Testis (tissue), 3 donors: ENCODE results near the gene TBC1D4. TPM values are rescaled to one million over a fixed set of nuclear protein-coding genes. Genes with fewer than 3 reads are reported as not detected.

Source experiments
- DNase-seq: peaks from one replicate; pipeline ENCODE4 v3.0.0-alpha.2; 2019
- H3K27ac ChIP-seq, 2 donors: fragments of 200-600 bp; sonication (generic); one replicate each; pipeline ENCODE4 v1.5.1; 2019
- H3K27me3 ChIP-seq: fragments of 200-600 bp; sonication (generic); one replicate; pipeline ENCODE4 v1.5.1; 2019
- H3K36me3 ChIP-seq: fragments of 200-600 bp; sonication (generic); one replicate; pipeline ENCODE4 v1.5.1; 2017; ENCODE audit warnings: low read depth; ENCODE audit errors: missing control alignments
- H3K4me1 ChIP-seq: fragments of 200-600 bp; sonication (generic); one replicate; pipeline ENCODE4 v1.5.1; 2019
- H3K4me3 ChIP-seq, 2 donors: fragments of 200-600 bp; sonication (generic); one replicate each; pipeline ENCODE4 v1.5.1; 2017 to 2019
- H3K9me3 ChIP-seq: fragments of 200-600 bp; sonication (generic); one replicate; pipeline ENCODE4 v1.5.1; 2017
- POLR2A ChIP-seq: fragments of 450-650 bp; IDR thresholded peaks from one replicate; pipeline ENCODE4 v1.6.1; 2017; ENCODE audit warnings: antibody characterized with exemption, mild to moderate bottlenecking, moderate library complexity
- WGBS, 2 donors: methylation state at CpG; one replicate each; pipeline ENCODE4 v1.1.5; 2018; 5-methylcytosine and 5-hydroxymethylcytosine counted together
- intact Hi-C: fragments of 100-400 bp; cut with DNase I; formaldehyde crosslinking; loops from one replicate; pipeline ENCODE4 v1.15.1; 2023; ENCODE audit warnings: low total_unique reads
- polyA plus RNA-seq: library from polyadenylated mRNA; stranded (reverse); fragments of 350-450 nt; fragmentation: Illumina TruSeq; extraction: RNeasy Lipid Tissue Mini Kit (QIAGEN cat#74804); gene quantifications from one replicate; pipeline ENCODE4 v1.2.3, GENCODE V29; 2014; ENCODE audit warnings: low read depth, low replicate concordance; ENCODE audit not compliant: insufficient read depth
- total RNA-seq, 2 donors: library from RNA; depleted of rRNA; stranded (reverse); fragments of >200 nt; gene quantifications; one replicate each; pipeline ENCODE4 v1.2.3, GENCODE V29; 2016
- TF ChIP-seq, protein P1 (sequence below), 3 experiments: fragments of 450-650 bp in 2 of 3; fragments of 200-600 bp in 1 of 3; sonication (generic) in 1 of 3; IDR thresholded peaks; one replicate each; pipeline ENCODE4 v1.5.1; 2016 to 2019; ENCODE audit warnings: antibody characterized with exemption in 3 of 3, mild to moderate bottlenecking in 2 of 3, moderate library complexity in 1 of 3

The TBC1D4 gene
- total and polyA plus RNA-seq, 3 donors from 2014 or later: 12.7 to 23.5 (median 20.4) TPM

DNA sequence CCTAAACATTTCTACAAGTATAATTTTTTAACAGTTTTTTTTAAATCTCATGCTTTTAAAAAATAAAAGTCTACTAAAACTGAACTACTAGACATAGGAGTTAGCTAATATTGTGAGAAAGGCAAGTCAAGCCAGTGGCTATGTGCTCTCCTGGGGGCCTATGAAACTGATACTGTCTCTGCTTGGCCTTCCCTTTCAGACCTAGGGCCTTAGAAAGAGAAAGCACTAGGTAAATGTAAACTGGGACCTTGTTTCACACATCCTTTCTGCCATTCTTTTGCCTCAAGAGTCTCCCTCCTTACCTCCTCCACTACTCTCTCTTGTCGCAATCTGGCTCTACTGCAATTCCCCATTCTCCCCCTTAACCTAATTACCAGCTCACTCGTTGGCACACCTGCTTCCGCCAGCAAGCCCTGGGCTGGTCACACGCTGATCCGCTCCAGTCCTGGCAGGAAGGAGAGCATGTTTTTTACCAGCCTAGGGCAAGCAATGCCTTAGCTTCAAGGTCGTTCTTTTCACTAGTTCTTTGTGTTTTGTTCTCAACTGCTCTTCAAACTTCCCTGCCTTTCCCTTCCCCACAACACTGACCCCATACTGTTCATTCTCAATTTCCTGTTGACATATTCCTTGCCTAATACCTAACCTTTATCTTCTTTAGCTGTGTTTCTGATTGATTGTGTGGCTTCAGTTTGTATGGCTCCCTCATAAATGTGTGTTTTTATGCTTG is 23.1 kb downstream of the TBC1D4 start:
- 53 to 54% methylated on average over 6 of the region's 6 CpGs for WGBS, 2 donors
- Histone ChIP-seq H3K4me1 (no peaks in the 10 kb centered on the region), H3K36me3 (no peaks in the 10 kb centered on the region), H3K4me3 (no peak overlapping the region), H3K9me3 (no peaks in the 10 kb centered on the region), H3K27ac (no peak overlapping the region), H3K27me3 (no peaks in the 10 kb centered on the region)
- intact Hi-C loops: no loop called here
- DNase-seq: peak; percentile 27
- TF ChIP-seq, protein P1, sequence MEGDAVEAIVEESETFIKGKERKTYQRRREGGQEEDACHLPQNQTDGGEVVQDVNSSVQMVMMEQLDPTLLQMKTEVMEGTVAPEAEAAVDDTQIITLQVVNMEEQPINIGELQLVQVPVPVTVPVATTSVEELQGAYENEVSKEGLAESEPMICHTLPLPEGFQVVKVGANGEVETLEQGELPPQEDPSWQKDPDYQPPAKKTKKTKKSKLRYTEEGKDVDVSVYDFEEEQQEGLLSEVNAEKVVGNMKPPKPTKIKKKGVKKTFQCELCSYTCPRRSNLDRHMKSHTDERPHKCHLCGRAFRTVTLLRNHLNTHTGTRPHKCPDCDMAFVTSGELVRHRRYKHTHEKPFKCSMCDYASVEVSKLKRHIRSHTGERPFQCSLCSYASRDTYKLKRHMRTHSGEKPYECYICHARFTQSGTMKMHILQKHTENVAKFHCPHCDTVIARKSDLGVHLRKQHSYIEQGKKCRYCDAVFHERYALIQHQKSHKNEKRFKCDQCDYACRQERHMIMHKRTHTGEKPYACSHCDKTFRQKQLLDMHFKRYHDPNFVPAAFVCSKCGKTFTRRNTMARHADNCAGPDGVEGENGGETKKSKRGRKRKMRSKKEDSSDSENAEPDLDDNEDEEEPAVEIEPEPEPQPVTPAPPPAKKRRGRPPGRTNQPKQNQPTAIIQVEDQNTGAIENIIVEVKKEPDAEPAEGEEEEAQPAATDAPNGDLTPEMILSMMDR (IDR thresholded peaks at IDR 0.05): no peak
- TF ChIP-seq POLR2A: no peak

DNA sequence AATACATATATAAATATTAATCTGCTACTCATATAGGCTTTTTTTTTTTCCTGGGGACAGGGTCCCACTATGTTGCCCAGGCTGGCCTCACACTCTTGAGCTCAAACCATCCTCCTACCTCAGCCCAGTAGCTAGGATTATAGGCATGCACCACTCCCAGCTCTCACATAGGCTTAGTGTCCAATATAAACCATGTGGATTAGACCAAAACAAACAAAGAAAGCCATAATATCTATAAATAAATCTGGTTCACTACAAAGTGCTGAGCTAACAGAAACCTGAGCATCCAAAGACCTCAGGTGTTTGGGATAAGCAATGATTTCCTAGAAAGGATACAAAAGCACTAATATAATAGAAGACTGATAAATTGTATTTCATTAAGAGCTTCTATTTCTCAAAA is 26.0 kb downstream of the TBC1D4 start:
- no peaks in the 10 kb centered on the region for H3K4me1 ChIP-seq
- H3K9me3 ChIP-seq: no peaks in the 10 kb centered on the region
- H3K36me3 ChIP-seq: no peaks in the 10 kb centered on the region
- H3K4me3 ChIP-seq: no peak overlapping the region
- TF ChIP-seq, protein P1 (IDR thresholded peaks at IDR 0.05): no peak
- TF ChIP-seq POLR2A: no peak
- intact Hi-C loops: no loop called here
- no peak for DNase-seq
- H3K27me3 ChIP-seq: no peaks in the 10 kb centered on the region
- no peak overlapping the region for H3K27ac ChIP-seq

GRCh38 chr13:75454497-75454896 is 27.5 kb downstream of the TBC1D4 start:
- Histone ChIP-seq H3K27me3 (no peaks in the 10 kb centered on the region), H3K27ac (no peak overlapping the region), H3K36me3 (no peaks in the 10 kb centered on the region), H3K4me1 (no peaks in the 10 kb centered on the region), H3K9me3 (no peaks in the 10 kb centered on the region), H3K4me3 (no peak overlapping the region)
- intact Hi-C loops: no loop called here
- no peak for DNase-seq
- no peak for TF ChIP-seq POLR2A
- TF ChIP-seq, protein P1 (IDR thresholded peaks at IDR 0.05): no peak
- 92 to 98% methylated on average over 1 of the region's 1 CpG for WGBS, 2 donors

GRCh38 chr13:75452564-75452963 is 29.4 kb downstream of the TBC1D4 start:
- intact Hi-C loops: no loop called here
- Histone ChIP-seq H3K9me3 (no peaks in the 10 kb centered on the region), H3K27ac (no peak overlapping the region), H3K4me1 (no peaks in the 10 kb centered on the region), H3K36me3 (no peaks in the 10 kb centered on the region), H3K4me3 (no peak overlapping the region), H3K27me3 (no peaks in the 10 kb centered on the region)
- WGBS, 2 donors: 92 to 94% methylated on average over 8 of the region's 8 CpGs
- TF ChIP-seq, protein P1 (IDR thresholded peaks at IDR 0.05): no peak
- no peak for DNase-seq

- Histone ChIP-seq H3K4me1 (no peaks in the 10 kb centered on the region), H3K9me3 (no peaks in the 10 kb centered on the region), H3K27ac (no peak overlapping the region), H3K27me3 (no peaks in the 10 kb centered on the region), H3K36me3 (no peaks in the 10 kb centered on the region), H3K4me3 (no peak overlapping the region)
- WGBS, 2 donors: 93 to 96% methylated on average over 4 of the region's 4 CpGs
- TF ChIP-seq POLR2A: no peak
- TF ChIP-seq, protein P1 (IDR thresholded peaks at IDR 0.05): no peak
- no peak for DNase-seq
- intact Hi-C loops: no loop called here
These were observed 34.5 kb downstream of the TBC1D4 start for GRCh38 chr13:75447493-75447892.
